DOHH2 (cell line): ENCODE results near the gene FIGNL1.

ENCODE experiments used
- CTCF ChIP-seq: fragments of 200-600 bp; sonication (generic); IDR thresholded peaks from one replicate; pipeline ENCODE4 v1.5.1; 2014; ENCODE audit warnings: antibody characterized with exemption, mild to moderate bottlenecking, low read depth, low read length; ENCODE audit not compliant: poor library complexity, severe bottlenecking
- EZH2phosphoT487 ChIP-seq: fragments of 200-600 bp; sonication (generic); IDR thresholded peaks from 2 replicates; pipeline ENCODE4 v1.6.1; 2017; ENCODE audit warnings: borderline replicate concordance, mild to moderate bottlenecking, antibody characterized with exemption, low read length, moderate library complexity, mixed read lengths

GRCh38 chr7:50431316-50431715 lies 18.8 kb downstream of the FIGNL1 start:
- no peak for TF ChIP-seq CTCF
- no peak for TF ChIP-seq EZH2phosphoT487
